ENCODE measurements around the gene TRIM71. TPM values are rescaled to one million over a fixed set of nuclear protein-coding genes. Genes with fewer than 3 reads are reported as not detected.
"Not testable (repeated sequence)": the region's sequence is repeated elsewhere in the genome, so short reads cannot be mapped to it uniquely, and the experiment has no call there.

TRIM71 gene
- polyA plus RNA-seq, 1 donor from 2014 or later: 4.0 TPM

DNA sequence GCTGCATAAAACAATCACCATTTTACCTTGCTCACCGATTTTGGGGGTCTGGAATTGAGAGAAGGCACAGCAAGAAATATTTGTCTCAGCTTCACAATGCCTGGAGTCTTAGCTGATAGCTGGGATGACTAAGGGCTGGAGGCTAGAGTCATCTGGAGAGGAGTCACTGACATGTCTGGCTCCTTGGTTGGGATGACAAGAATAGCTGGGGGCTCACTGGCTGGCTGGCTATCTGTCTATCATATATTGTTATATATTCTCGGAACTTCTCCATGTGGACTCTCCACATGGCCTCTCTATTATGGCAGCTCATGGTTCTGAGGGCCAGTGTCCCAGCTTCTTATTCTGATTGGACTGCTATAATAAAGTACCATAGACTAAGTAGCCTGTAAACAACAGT lies 20.0 kb upstream of the TRIM71 start:
- no peak overlapping the region for H3K9ac ChIP-seq (ENCODE audit: low read length)
- TF ChIP-seq RAD21 (conservative IDR thresholded peaks at IDR 0.05) (no peak), EP300 (conservative IDR thresholded peaks at IDR 0.05; ENCODE audit: poor library complexity, severe bottlenecking) (no peak), MXI1 (conservative IDR thresholded peaks at IDR 0.05; ENCODE audit: poor library complexity, severe bottlenecking) (no peak), EZH2 (IDR thresholded peaks at IDR 0.05; ENCODE audit: borderline replicate concordance, insufficient read depth, low read length, poor library complexity, severe bottlenecking) (no peak), POLR2AphosphoS5 (IDR thresholded peaks at IDR 0.05) (no peak), TAF1 (IDR thresholded peaks at IDR 0.05; ENCODE audit: low read depth) (no peak), SMC3 (conservative IDR thresholded peaks at IDR 0.05; ENCODE audit: poor library complexity) (no peak)
- TF ChIP-seq, protein P1, sequence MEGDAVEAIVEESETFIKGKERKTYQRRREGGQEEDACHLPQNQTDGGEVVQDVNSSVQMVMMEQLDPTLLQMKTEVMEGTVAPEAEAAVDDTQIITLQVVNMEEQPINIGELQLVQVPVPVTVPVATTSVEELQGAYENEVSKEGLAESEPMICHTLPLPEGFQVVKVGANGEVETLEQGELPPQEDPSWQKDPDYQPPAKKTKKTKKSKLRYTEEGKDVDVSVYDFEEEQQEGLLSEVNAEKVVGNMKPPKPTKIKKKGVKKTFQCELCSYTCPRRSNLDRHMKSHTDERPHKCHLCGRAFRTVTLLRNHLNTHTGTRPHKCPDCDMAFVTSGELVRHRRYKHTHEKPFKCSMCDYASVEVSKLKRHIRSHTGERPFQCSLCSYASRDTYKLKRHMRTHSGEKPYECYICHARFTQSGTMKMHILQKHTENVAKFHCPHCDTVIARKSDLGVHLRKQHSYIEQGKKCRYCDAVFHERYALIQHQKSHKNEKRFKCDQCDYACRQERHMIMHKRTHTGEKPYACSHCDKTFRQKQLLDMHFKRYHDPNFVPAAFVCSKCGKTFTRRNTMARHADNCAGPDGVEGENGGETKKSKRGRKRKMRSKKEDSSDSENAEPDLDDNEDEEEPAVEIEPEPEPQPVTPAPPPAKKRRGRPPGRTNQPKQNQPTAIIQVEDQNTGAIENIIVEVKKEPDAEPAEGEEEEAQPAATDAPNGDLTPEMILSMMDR (IDR thresholded peaks at IDR 0.05; ENCODE audit: poor library complexity, severe bottlenecking): no peak
- TF ChIP-seq, protein P2, sequence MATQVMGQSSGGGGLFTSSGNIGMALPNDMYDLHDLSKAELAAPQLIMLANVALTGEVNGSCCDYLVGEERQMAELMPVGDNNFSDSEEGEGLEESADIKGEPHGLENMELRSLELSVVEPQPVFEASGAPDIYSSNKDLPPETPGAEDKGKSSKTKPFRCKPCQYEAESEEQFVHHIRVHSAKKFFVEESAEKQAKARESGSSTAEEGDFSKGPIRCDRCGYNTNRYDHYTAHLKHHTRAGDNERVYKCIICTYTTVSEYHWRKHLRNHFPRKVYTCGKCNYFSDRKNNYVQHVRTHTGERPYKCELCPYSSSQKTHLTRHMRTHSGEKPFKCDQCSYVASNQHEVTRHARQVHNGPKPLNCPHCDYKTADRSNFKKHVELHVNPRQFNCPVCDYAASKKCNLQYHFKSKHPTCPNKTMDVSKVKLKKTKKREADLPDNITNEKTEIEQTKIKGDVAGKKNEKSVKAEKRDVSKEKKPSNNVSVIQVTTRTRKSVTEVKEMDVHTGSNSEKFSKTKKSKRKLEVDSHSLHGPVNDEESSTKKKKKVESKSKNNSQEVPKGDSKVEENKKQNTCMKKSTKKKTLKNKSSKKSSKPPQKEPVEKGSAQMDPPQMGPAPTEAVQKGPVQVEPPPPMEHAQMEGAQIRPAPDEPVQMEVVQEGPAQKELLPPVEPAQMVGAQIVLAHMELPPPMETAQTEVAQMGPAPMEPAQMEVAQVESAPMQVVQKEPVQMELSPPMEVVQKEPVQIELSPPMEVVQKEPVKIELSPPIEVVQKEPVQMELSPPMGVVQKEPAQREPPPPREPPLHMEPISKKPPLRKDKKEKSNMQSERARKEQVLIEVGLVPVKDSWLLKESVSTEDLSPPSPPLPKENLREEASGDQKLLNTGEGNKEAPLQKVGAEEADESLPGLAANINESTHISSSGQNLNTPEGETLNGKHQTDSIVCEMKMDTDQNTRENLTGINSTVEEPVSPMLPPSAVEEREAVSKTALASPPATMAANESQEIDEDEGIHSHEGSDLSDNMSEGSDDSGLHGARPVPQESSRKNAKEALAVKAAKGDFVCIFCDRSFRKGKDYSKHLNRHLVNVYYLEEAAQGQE (IDR thresholded peaks at IDR 0.05; ENCODE audit: borderline replicate concordance): no peak
- no peak overlapping the region for H2AFZ ChIP-seq (ENCODE audit: low read depth, low read length)
- H3K4me2 ChIP-seq (ENCODE audit: low read length): no peak overlapping the region
- H3K9me2 ChIP-seq (ENCODE audit: insufficient read depth, low read length): no peaks in the 10 kb centered on the region
- H3K27ac ChIP-seq (ENCODE audit: low read length): no peak overlapping the region
- H3K4me3 ChIP-seq (ENCODE audit: low read length): no peak overlapping the region
- H3F3A ChIP-seq (ENCODE audit: insufficient read depth, low read length, poor library complexity, severe bottlenecking): no peaks in the 10 kb centered on the region
- no peaks in the 10 kb centered on the region for H4K20me1 ChIP-seq (ENCODE audit: insufficient read depth)
- H3K79me2 ChIP-seq (replicated peaks; ENCODE audit: insufficient read depth, low read length): no peaks in the 10 kb centered on the region
- no peaks in the 10 kb centered on the region for H3K9me3 ChIP-seq (ENCODE audit: low read length)
- no peaks in the 10 kb centered on the region for H3K27me3 ChIP-seq (ENCODE audit: insufficient read depth, low read depth, low read length)
- no peaks in the 10 kb centered on the region for H3K36me3 ChIP-seq (ENCODE audit: insufficient read depth, low read length)

DNA sequence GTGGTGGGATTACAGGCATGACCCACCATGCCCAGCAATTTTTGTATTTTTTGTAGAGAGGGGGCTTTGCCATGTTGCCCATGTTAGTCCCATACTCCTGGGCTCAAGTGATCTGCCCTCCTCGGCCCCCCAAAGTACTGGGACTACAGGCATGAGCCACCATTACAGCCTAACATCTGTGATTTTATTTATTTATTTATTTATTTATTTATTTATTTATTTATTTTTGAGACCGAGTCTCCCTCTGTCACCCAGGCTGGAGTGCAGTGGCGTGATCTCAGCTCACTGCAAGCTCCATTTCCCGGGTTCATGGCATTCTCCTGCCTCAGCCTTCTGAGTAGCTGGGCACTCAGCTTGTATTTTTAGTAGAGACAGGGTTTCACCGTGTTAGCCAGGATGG lies 16.4 kb upstream of the TRIM71 start:
- not testable (repeated sequence) for H3K27me3 ChIP-seq (ENCODE audit: insufficient read depth, low read depth, low read length); H3K9ac ChIP-seq (ENCODE audit: low read length); H3K36me3 ChIP-seq (ENCODE audit: insufficient read depth, low read length); H3K79me2 ChIP-seq (replicated peaks; ENCODE audit: insufficient read depth, low read length); H2AFZ ChIP-seq (ENCODE audit: low read depth, low read length); H3K27ac ChIP-seq (ENCODE audit: low read length); H3F3A ChIP-seq (ENCODE audit: insufficient read depth, low read length, poor library complexity, severe bottlenecking); H3K4me2 ChIP-seq (ENCODE audit: low read length); H3K9me2 ChIP-seq (ENCODE audit: insufficient read depth, low read length); H4K20me1 ChIP-seq (ENCODE audit: insufficient read depth); H3K4me3 ChIP-seq (ENCODE audit: low read length); H3K9me3 ChIP-seq (ENCODE audit: low read length)

DNA sequence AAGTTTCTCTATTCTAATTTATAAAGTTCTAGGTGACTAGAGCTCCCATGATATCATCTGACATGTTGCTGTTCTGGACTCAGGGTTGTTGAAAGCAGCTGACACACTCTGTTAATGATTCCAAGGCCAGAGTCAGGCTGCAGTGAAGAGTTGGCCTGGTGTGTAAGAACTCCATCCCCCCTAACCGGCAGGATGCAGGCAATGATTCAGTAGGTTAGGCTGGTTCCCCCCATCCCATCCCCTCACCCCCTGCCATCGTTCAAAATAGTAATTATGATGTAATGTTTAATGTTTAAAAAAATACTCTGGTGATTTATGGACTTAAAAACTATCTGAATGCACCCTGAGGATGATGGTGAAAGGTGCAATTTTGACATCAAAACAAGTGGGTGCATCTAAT lies 4.6 kb upstream of the TRIM71 start:
- Histone ChIP-seq H3K9me2 (ENCODE audit: insufficient read depth, low read length) (no peaks in the 10 kb centered on the region), H3K27ac (ENCODE audit: low read length) (no peak overlapping the region), H3K9ac (ENCODE audit: low read length) (no peak overlapping the region), H3K79me2 (replicated peaks; ENCODE audit: insufficient read depth, low read length) (peaks cover 6% of the 10 kb centered on the region), H3K4me3 (ENCODE audit: low read length) (no peak overlapping the region), H3K9me3 (ENCODE audit: low read length) (no peaks in the 10 kb centered on the region), H3F3A (ENCODE audit: insufficient read depth, low read length, poor library complexity, severe bottlenecking) (no peaks in the 10 kb centered on the region), H3K4me2 (ENCODE audit: low read length) (no peak overlapping the region), H3K27me3 (ENCODE audit: insufficient read depth, low read depth, low read length) (peaks cover 15% of the 10 kb centered on the region), H3K36me3 (ENCODE audit: insufficient read depth, low read length) (no peaks in the 10 kb centered on the region), H2AFZ (ENCODE audit: low read depth, low read length) (no peak overlapping the region), H4K20me1 (ENCODE audit: insufficient read depth) (no peaks in the 10 kb centered on the region)
- no peak for TF ChIP-seq TAF1 (IDR thresholded peaks at IDR 0.05; ENCODE audit: low read depth)
- TF ChIP-seq EP300 (conservative IDR thresholded peaks at IDR 0.05; ENCODE audit: poor library complexity, severe bottlenecking): no peak
- TF ChIP-seq, protein P2 (IDR thresholded peaks at IDR 0.05; ENCODE audit: borderline replicate concordance): no peak
- no peak for TF ChIP-seq POLR2AphosphoS5 (IDR thresholded peaks at IDR 0.05)
- TF ChIP-seq SMC3 (conservative IDR thresholded peaks at IDR 0.05; ENCODE audit: poor library complexity): no peak
- TF ChIP-seq MXI1 (conservative IDR thresholded peaks at IDR 0.05; ENCODE audit: poor library complexity, severe bottlenecking): no peak
